Prostate gland (tissue), 2 donors: Measurements from ENCODE around the gene ZEB2.

Experiments
- CTCF ChIP-seq, 4 experiments: fragments of 200-600 bp in 2 of 4; fragments of 450-650 bp in 2 of 4; sonication (generic) in 2 of 4; IDR thresholded peaks; 1 replicate in 3 of 4; 2 replicates in 1 of 4; pipeline ENCODE4 v1.5.1; 2016 to 2019; ENCODE audit warnings: antibody characterized with exemption in 4 of 4, mild to moderate bottlenecking in 2 of 4, moderate library complexity in 2 of 4
- POLR2A ChIP-seq: fragments of 450-650 bp; IDR thresholded peaks from one replicate; pipeline ENCODE4 v1.6.1; 2016; ENCODE audit warnings: antibody characterized with exemption, mild to moderate bottlenecking

- no peak for TF ChIP-seq POLR2A
- no peak for TF ChIP-seq CTCF (IDR thresholded peaks at IDR 0.05)
Measured at GRCh38 chr2:144426981-144427479, 92.9 kb downstream of the ZEB2 start.
